Esophagus muscularis mucosa (tissue), 4 donors: ENCODE data around the gene CCM2. TPM values are rescaled to one million over a fixed set of nuclear protein-coding genes. Genes with fewer than 3 reads are reported as not detected.

Experiments used
- DNase-seq: peaks from one replicate; pipeline ENCODE4 v3.0.0-alpha.2; 2017; ENCODE audit errors: extremely low spot score
- H3K27ac ChIP-seq, 4 donors: fragments of 200-600 bp; sonication (generic); replicated peaks in 1 of 4; 1 replicate in 3 of 4; 2 replicates in 1 of 4; pipeline ENCODE4 v1.5.1; 2016 to 2019; ENCODE audit warnings: mild to moderate bottlenecking in 1 of 4
- H3K27me3 ChIP-seq, 4 donors: fragments of 200-600 bp; sonication (generic); one replicate each; pipeline versions ENCODE4 v1.5.1 to v1.6.0; 2016 to 2019
- H3K36me3 ChIP-seq, 4 donors: fragments of 200-600 bp; sonication (generic); one replicate each; pipeline ENCODE4 v1.5.1; 2016 to 2019
- H3K4me1 ChIP-seq, 4 donors: fragments of 200-600 bp; sonication (generic); one replicate each; pipeline ENCODE4 v1.5.1; 2016 to 2019
- H3K4me3 ChIP-seq, 4 donors: fragments of 200-600 bp; sonication (generic); 1 replicate in 2 of 4; 2 replicates in 2 of 4; pipeline ENCODE4 v1.5.1; 2016 to 2019; ENCODE audit warnings: mild to moderate bottlenecking in 4 of 4, moderate library complexity in 1 of 4
- H3K9me3 ChIP-seq, 4 donors: fragments of 200-600 bp; sonication (generic); 1 replicate in 3 of 4; 2 replicates in 1 of 4; pipeline ENCODE4 v1.5.1; 2016 to 2019
- CTCF ChIP-seq, 3 experiments: fragments of 200-600 bp in 2 of 3; fragments of 450-650 bp in 1 of 3; sonication (generic) in 2 of 3; IDR thresholded peaks; one replicate each; pipeline ENCODE4 v1.5.1; 2017 to 2019; ENCODE audit warnings: antibody characterized with exemption in 3 of 3, mild to moderate bottlenecking in 2 of 3, moderate library complexity in 1 of 3
- EP300 ChIP-seq: sonication (generic); formaldehyde crosslinking; IDR thresholded peaks from one replicate; pipeline ENCODE4 v1.6.1; 2017; ENCODE audit warnings: antibody characterized with exemption
- POLR2A ChIP-seq: fragments of 450-650 bp; IDR thresholded peaks from one replicate; pipeline ENCODE4 v1.6.1; 2017; ENCODE audit warnings: antibody characterized with exemption, moderate library complexity, mild to moderate bottlenecking, low read depth
- POLR2AphosphoS5 ChIP-seq, 2 donors: sonication (generic); formaldehyde crosslinking; IDR thresholded peaks; one replicate each; pipeline ENCODE4 v1.6.1; 2017; ENCODE audit warnings: antibody characterized with exemption in 2 of 2
- WGBS: methylation state at CpG from one replicate; pipeline ENCODE4 v1.1.5; 2018; 5-methylcytosine and 5-hydroxymethylcytosine counted together
- intact Hi-C: fragments of 100-400 bp; cut with DNase I; formaldehyde crosslinking; loops from one replicate; pipeline ENCODE4 v1.15.1; 2023
- total RNA-seq, 4 donors: library from RNA; depleted of rRNA; stranded (reverse); fragments of >200 nt; gene quantifications; one replicate each; pipeline versions ENCODE4 v1.1.0 to v1.2.1, GENCODE V29; 2016

CCM2 gene
- total RNA-seq, 4 donors from 2014 or later, result 40.3 to 61.7 (median 49.4) TPM

DNA sequence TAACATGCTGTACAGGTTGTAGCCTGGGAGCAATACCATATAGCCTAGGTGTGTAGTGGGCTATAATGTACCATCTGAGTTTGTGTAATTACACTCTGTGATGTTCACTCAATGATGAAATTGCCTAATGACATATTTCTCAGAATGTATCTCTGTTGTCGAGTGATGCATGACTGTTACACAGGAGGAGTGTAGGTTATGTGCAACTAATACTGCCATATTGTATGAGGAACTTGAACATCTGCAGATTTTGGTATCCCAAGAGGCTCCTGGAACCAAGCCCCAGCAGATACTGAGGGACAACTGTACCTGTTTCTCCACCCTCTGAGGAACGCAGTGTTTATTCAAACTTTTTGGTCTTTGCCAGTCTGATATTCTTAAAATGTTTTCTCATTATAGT lies 50.2 kb downstream of the CCM2 start:
- Histone ChIP-seq H3K27me3 (no peaks in the 10 kb centered on the region), H3K36me3 (peaks cover 0 to 59% (median 31%) of the 10 kb centered on the region in 4 donors), H3K4me1 (no peaks in the 10 kb centered on the region), H3K27ac (no peak overlapping the region), H3K9me3 (no peaks in the 10 kb centered on the region), H3K4me3 (no peak overlapping the region)
- WGBS, result 93% methylated on average over 2 of the region's 2 CpGs
- DNase-seq, result no peak
- intact Hi-C loops, result no loop called here
- TF ChIP-seq EP300 (no peak), CTCF (IDR thresholded peaks at IDR 0.05) (no peak), POLR2AphosphoS5 (IDR thresholded peaks at IDR 0.05) (no peak), POLR2A (no peak)

DNA sequence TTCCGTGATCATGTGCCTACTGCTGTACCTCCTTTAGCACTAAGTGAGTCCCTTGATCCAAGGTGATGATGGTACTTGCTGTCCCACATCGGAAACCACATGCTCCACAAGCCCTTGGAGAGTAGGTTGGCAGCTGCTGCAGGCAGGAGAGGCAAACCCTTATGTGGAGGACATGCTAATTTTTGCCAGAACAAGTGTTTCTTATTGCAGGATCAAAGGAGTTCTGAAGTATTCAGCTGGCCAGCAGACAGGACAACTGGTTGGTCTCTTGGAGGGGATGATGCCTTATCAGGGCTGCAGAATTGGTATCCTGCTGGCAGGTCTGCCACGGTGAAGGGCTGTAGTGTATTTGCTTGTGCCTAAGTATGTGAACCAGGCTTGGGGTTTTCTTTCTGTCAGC lies 52.0 kb downstream of the CCM2 start:
- Histone ChIP-seq H3K9me3 (no peaks in the 10 kb centered on the region), H3K4me1 (no peaks in the 10 kb centered on the region), H3K4me3 (no peak overlapping the region), H3K27ac (no peak overlapping the region), H3K27me3 (no peaks in the 10 kb centered on the region), H3K36me3 (peaks cover 0 to 52% (median 23%) of the 10 kb centered on the region in 4 donors)
- TF ChIP-seq POLR2A (no peak), CTCF (IDR thresholded peaks at IDR 0.05) (no peak), EP300 (no peak), POLR2AphosphoS5 (IDR thresholded peaks at IDR 0.05) (no peak)
- intact Hi-C loops, result no loop called here
- 100% methylated on average over 3 of the region's 3 CpGs for WGBS
- no peak for DNase-seq

GRCh38 chr7:45053401-45053800 lies 53.4 kb downstream of the CCM2 start:
- 95% methylated on average over 6 of the region's 6 CpGs for WGBS
- DNase-seq, result no peak

GRCh38 chr7:45053941-45054340 lies 53.9 kb downstream of the CCM2 start:
- intact Hi-C loops, result no loop called here
- no peak for TF ChIP-seq POLR2AphosphoS5 (IDR thresholded peaks at IDR 0.05)
- no peak for TF ChIP-seq POLR2A
- TF ChIP-seq CTCF (IDR thresholded peaks at IDR 0.05), result no peak
- peaks cover 0 to 36% (median 14%) of the 10 kb centered on the region in 4 donors for H3K36me3 ChIP-seq
- H3K27me3 ChIP-seq, result no peaks in the 10 kb centered on the region
- no peak overlapping the region for H3K4me3 ChIP-seq
- DNase-seq, result no peak
- 97% methylated on average over 5 of the region's 5 CpGs for WGBS
- no peak overlapping the region for H3K27ac ChIP-seq
- H3K4me1 ChIP-seq, result no peaks in the 10 kb centered on the region
- H3K9me3 ChIP-seq, result no peaks in the 10 kb centered on the region

More at GRCh38 chr7:45053401-45053800, 53.4 kb downstream of the CCM2 start:
- intact Hi-C loops, result no loop called here
- Histone ChIP-seq H3K9me3 (no peaks in the 10 kb centered on the region), H3K27ac (no peak overlapping the region), H3K27me3 (no peaks in the 10 kb centered on the region), H3K4me3 (no peak overlapping the region), H3K36me3 (peaks cover 0 to 41% (median 17%) of the 10 kb centered on the region in 4 donors), H3K4me1 (no peaks in the 10 kb centered on the region)
- no peak for TF ChIP-seq POLR2A
- no peak for TF ChIP-seq CTCF (IDR thresholded peaks at IDR 0.05)
- no peak for TF ChIP-seq EP300
- TF ChIP-seq POLR2AphosphoS5 (IDR thresholded peaks at IDR 0.05), result no peak

GRCh38 chr7:45054442-45054841 lies 54.4 kb downstream of the CCM2 start:
- no peak for TF ChIP-seq POLR2AphosphoS5 (IDR thresholded peaks at IDR 0.05)
- no peak for TF ChIP-seq CTCF (IDR thresholded peaks at IDR 0.05)
- no peak for TF ChIP-seq EP300
- no peak for TF ChIP-seq POLR2A
- peaks cover 0 to 31% (median 9%) of the 10 kb centered on the region in 4 donors for H3K36me3 ChIP-seq
- intact Hi-C loops, result no loop called here
- no peaks in the 10 kb centered on the region for H3K27me3 ChIP-seq
- no peaks in the 10 kb centered on the region for H3K9me3 ChIP-seq
- no peak for DNase-seq
- no peaks in the 10 kb centered on the region for H3K4me1 ChIP-seq
- no peak overlapping the region for H3K27ac ChIP-seq
- no peak overlapping the region for H3K4me3 ChIP-seq
- WGBS, result 86% methylated on average over 3 of the region's 3 CpGs
